Measurements from ENCODE around the gene ATRAID. TPM values are rescaled to one million over a fixed set of nuclear protein-coding genes. Genes with fewer than 3 reads are reported as not detected.
A peak's percentile ranks its signal among the peaks of the same experiment; 100 is the strongest.

ATRAID gene
- total and polyA plus RNA-seq, 12 donors, result 116 to 162 (median 132) TPM

- DNase-seq (peak; percentile 71 to 77), ATAC-seq (peak; percentile 68 to 88 (median 80))
- Histone ChIP-seq H3K4me3 (peak overlapping the region in 9 of 10 donors; percentile 30 to 68 (median 63)), H3K36me3 (no peaks in the 10 kb centered on the region), H3K27ac (peak overlapping the region in 8 of 10 donors; percentile 34 to 77 (median 48)), H3K4me1 (peaks cover 0 to 47% (median 34%) of the 10 kb centered on the region in 9 donors), H3K9me3 (no peaks in the 10 kb centered on the region), H3K27me3 (peaks cover 0 to 97% (median 52%) of the 10 kb centered on the region in 7 donors)
- 2 to 3% methylated on average over 56 of the region's 56 CpGs for WGBS, 2 donors
- peak in 8 of 9 donors; percentile 30 to 74 (median 57) for TF ChIP-seq CTCF (IDR thresholded peaks at IDR 0.05)
- intact Hi-C loops (cut with DNase I), result loop anchor here in 2 of 10 donors (5.0 to 10.0 kb wide), 2 partner anchors 42 to 310 kb away; partner anchors contain the start of gene UCN (in 1 of the 2)
These were observed 53.1 kb downstream of the ATRAID start for GRCh38 chr2:27264753-27265535.

- peaks cover 0 to 97% (median 47%) of the 10 kb centered on the region in 7 donors for H3K27me3 ChIP-seq
- H3K36me3 ChIP-seq, result no peaks in the 10 kb centered on the region
- DNase-seq (no peak), ATAC-seq (no peak)
- peaks cover 0 to 48% (median 37%) of the 10 kb centered on the region in 9 donors for H3K4me1 ChIP-seq
- no peak overlapping the region for H3K4me3 ChIP-seq
- H3K9me3 ChIP-seq, result no peaks in the 10 kb centered on the region
- peak overlapping the region in 6 of 10 donors; percentile 0 to 77 (median 48) for H3K27ac ChIP-seq
- no peak for TF ChIP-seq CTCF (IDR thresholded peaks at IDR 0.05)
- intact Hi-C loops (cut with DNase I), result loop anchor here in 1 of 10 donors (10.0 kb wide), 1 partner anchor 311 kb away; no protein-coding TSS in a partner anchor
These were observed 53.7 kb downstream of the ATRAID start for GRCh38 chr2:27265536-27265870.

Other genes with a start within 250 kb of the ATRAID start
- 10 to 100 TPM; 34.9 to 62.0 (median 47.2) TPM for gene MAPRE3, start 241.4 kb upstream of the ATRAID start, total RNA-seq
- 10 to 100 TPM; 23.0 to 68.8 TPM for gene MAPRE3, start 241.4 kb upstream of the ATRAID start, polyA plus RNA-seq
- gene TMEM214, start 179.1 kb upstream of the ATRAID start, total RNA-seq, result 10 to 100 TPM; 24.7 to 53.4 (median 28.0) TPM
- gene TMEM214, start 179.1 kb upstream of the ATRAID start, polyA plus RNA-seq, result 10 to 100 TPM; 41.5 to 48.6 TPM
- 10 to 100 TPM in 6 of 10 donors, 1 to 10 TPM in 4; 7.9 to 16.8 (median 11.7) TPM for gene AGBL5, start 160.4 kb upstream of the ATRAID start, total RNA-seq
- gene AGBL5, start 160.4 kb upstream of the ATRAID start, polyA plus RNA-seq, result 1 to 10 TPM; 4.2 to 6.5 TPM
- gene OST4, start 140.4 kb upstream of the ATRAID start, total RNA-seq, result 100 to 1,000 TPM; 342 to 457 (median 388) TPM
- 100 to 1,000 TPM; 336 to 456 TPM for gene OST4, start 140.4 kb upstream of the ATRAID start, polyA plus RNA-seq
- 10 to 100 TPM in 7 of 10 donors, 1 to 10 TPM in 3; 6.8 to 53.2 (median 12.2) TPM for gene EMILIN1, start 133.4 kb upstream of the ATRAID start, total RNA-seq
- gene EMILIN1, start 133.4 kb upstream of the ATRAID start, polyA plus RNA-seq, result 10 to 100 TPM; 40.8 to 41.0 TPM
- 1 to 10 TPM in 9 of 10 donors, under 1 TPM in 1; 0.32 to 4.6 (median 2.3) TPM for gene KHK, start 125.3 kb upstream of the ATRAID start, total RNA-seq
- gene KHK, start 125.3 kb upstream of the ATRAID start, polyA plus RNA-seq, result 1 to 10 TPM; 2.2 TPM
- 1 to 10 TPM in 3 of 10 donors, under 1 TPM in 7; 0.21 to 1.2 (median 0.68) TPM for gene CGREF1, start 92.9 kb upstream of the ATRAID start, total RNA-seq
- under 1 TPM; 0.57 to 0.73 TPM for gene CGREF1, start 92.9 kb upstream of the ATRAID start, polyA plus RNA-seq
- 1 to 10 TPM in 9 of 10 donors, under 1 TPM in 1; 0.81 to 3.5 (median 2.5) TPM for gene ABHD1, start 88.2 kb upstream of the ATRAID start, total RNA-seq
- 10 to 100 TPM in 1 of 2 donors, under 1 TPM in 1; 0.29 to 12.1 TPM for gene ABHD1, start 88.2 kb upstream of the ATRAID start, polyA plus RNA-seq
- 10 to 100 TPM; 41.6 to 57.2 (median 48.7) TPM for gene PREB, start 77.4 kb upstream of the ATRAID start, total RNA-seq
- 10 to 100 TPM; 60.9 to 73.7 TPM for gene PREB, start 77.4 kb upstream of the ATRAID start, polyA plus RNA-seq
- gene PRR30, start 72.6 kb upstream of the ATRAID start, total RNA-seq, result not detected
- not detected for gene PRR30, start 72.6 kb upstream of the ATRAID start, polyA plus RNA-seq
- under 1 TPM in 8 of 10 donors, not detected in 2; 0.05 to 0.21 (median 0.08) TPM for gene TCF23, start 63.0 kb upstream of the ATRAID start, total RNA-seq
- under 1 TPM; 0.07 to 0.09 TPM for gene TCF23, start 63.0 kb upstream of the ATRAID start, polyA plus RNA-seq
- gene SLC5A6, start 227 bp downstream of the ATRAID start, total RNA-seq, result 10 to 100 TPM in 3 of 10 donors, 1 to 10 TPM in 7; 5.3 to 17.0 (median 8.8) TPM
- 10 to 100 TPM in 1 of 2 donors, 1 to 10 TPM in 1; 9.3 to 20.5 TPM for gene SLC5A6, start 227 bp downstream of the ATRAID start, polyA plus RNA-seq
- 10 to 100 TPM in 1 of 10 donors, 1 to 10 TPM in 9; 6.1 to 10.6 (median 7.2) TPM for gene CAD, start 5.3 kb downstream of the ATRAID start, total RNA-seq
- gene CAD, start 5.3 kb downstream of the ATRAID start, polyA plus RNA-seq, result 1 to 10 TPM; 8.3 to 8.6 TPM
- gene SLC30A3, start 51.0 kb downstream of the ATRAID start, total RNA-seq, result 10 to 100 TPM in 7 of 10 donors, 1 to 10 TPM in 3; 6.0 to 35.8 (median 10.6) TPM
- gene SLC30A3, start 51.0 kb downstream of the ATRAID start, polyA plus RNA-seq, result 1 to 10 TPM; 4.3 to 7.4 TPM
- 1 to 10 TPM in 9 of 10 donors, under 1 TPM in 1; 0.94 to 6.0 (median 1.6) TPM for gene DNAJC5G, start 63.4 kb downstream of the ATRAID start, total RNA-seq
- 1 to 10 TPM in 1 of 2 donors, under 1 TPM in 1; 0.19 to 3.7 TPM for gene DNAJC5G, start 63.4 kb downstream of the ATRAID start, polyA plus RNA-seq
- 100 to 1,000 TPM; 204 to 303 (median 249) TPM for gene TRIM54, start 70.4 kb downstream of the ATRAID start, total RNA-seq
- 100 to 1,000 TPM; 131 to 568 TPM for gene TRIM54, start 70.4 kb downstream of the ATRAID start, polyA plus RNA-seq
- 1 to 10 TPM in 5 of 10 donors, under 1 TPM in 4, not detected in 1; 0.51 to 2.0 (median 1.1) TPM for gene UCN, start 96.4 kb downstream of the ATRAID start, total RNA-seq
- 1 to 10 TPM; 3.3 to 4.1 TPM for gene UCN, start 96.4 kb downstream of the ATRAID start, polyA plus RNA-seq
- gene MPV17, start 111.1 kb downstream of the ATRAID start, total RNA-seq, result 10 to 100 TPM; 40.8 to 84.9 (median 66.6) TPM
- gene MPV17, start 111.1 kb downstream of the ATRAID start, polyA plus RNA-seq, result 100 to 1,000 TPM in 1 of 2 donors, 10 to 100 TPM in 1; 93.9 to 220 TPM
- 10 to 100 TPM; 21.8 to 30.3 (median 23.6) TPM for gene GTF3C2, start 144.7 kb downstream of the ATRAID start, total RNA-seq
- 10 to 100 TPM; 17.6 to 29.8 TPM for gene GTF3C2, start 144.7 kb downstream of the ATRAID start, polyA plus RNA-seq
- 10 to 100 TPM; 26.4 to 47.9 (median 34.7) TPM for gene EIF2B4, start 158.3 kb downstream of the ATRAID start, total RNA-seq
- 10 to 100 TPM; 60.4 to 70.7 TPM for gene EIF2B4, start 158.3 kb downstream of the ATRAID start, polyA plus RNA-seq
- 10 to 100 TPM; 54.5 to 82.5 (median 68.8) TPM for gene SNX17, start 158.6 kb downstream of the ATRAID start, total RNA-seq
- gene SNX17, start 158.6 kb downstream of the ATRAID start, polyA plus RNA-seq, result 10 to 100 TPM; 32.4 to 79.8 TPM
- gene ZNF513, start 168.7 kb downstream of the ATRAID start, total RNA-seq, result 10 to 100 TPM in 1 of 10 donors, 1 to 10 TPM in 9; 4.5 to 11.5 (median 6.8) TPM
- 10 to 100 TPM; 12.6 to 15.4 TPM for gene ZNF513, start 168.7 kb downstream of the ATRAID start, polyA plus RNA-seq
- 10 to 100 TPM; 28.4 to 46.1 (median 33.0) TPM for gene PPM1G, start 197.6 kb downstream of the ATRAID start, total RNA-seq
- 10 to 100 TPM; 34.7 to 72.6 TPM for gene PPM1G, start 197.6 kb downstream of the ATRAID start, polyA plus RNA-seq
- 10 to 100 TPM; 47.6 to 69.7 (median 59.2) TPM for gene NRBP1, start 216.6 kb downstream of the ATRAID start, total RNA-seq
- 10 to 100 TPM; 25.5 to 97.4 TPM for gene NRBP1, start 216.6 kb downstream of the ATRAID start, polyA plus RNA-seq
- gene KRTCAP3, start 230.3 kb downstream of the ATRAID start, total RNA-seq, result under 1 TPM in 6 of 10 donors, not detected in 4; 0.37 to 0.85 (median 0.57) TPM
- under 1 TPM; 0.23 to 0.51 TPM for gene KRTCAP3, start 230.3 kb downstream of the ATRAID start, polyA plus RNA-seq